DMS53 treated with DMSO at 0.1 percent for 48 hours (cell line): ENCODE results near the gene CTDSPL2.
A peak's percentile ranks its signal among the peaks of the same experiment; 100 is the strongest.
"Not testable (repeated sequence)": the region's sequence is repeated elsewhere in the genome, so short reads cannot be mapped to it uniquely, and the experiment has no call there.

ENCODE experiments used
- DNase-seq: peaks from one replicate; lab custom pipeline; 2025; ENCODE audit not compliant: unreplicated experiment; lab: John Stamatoyannopoulos, UW

CTDSPL2 gene

DNA sequence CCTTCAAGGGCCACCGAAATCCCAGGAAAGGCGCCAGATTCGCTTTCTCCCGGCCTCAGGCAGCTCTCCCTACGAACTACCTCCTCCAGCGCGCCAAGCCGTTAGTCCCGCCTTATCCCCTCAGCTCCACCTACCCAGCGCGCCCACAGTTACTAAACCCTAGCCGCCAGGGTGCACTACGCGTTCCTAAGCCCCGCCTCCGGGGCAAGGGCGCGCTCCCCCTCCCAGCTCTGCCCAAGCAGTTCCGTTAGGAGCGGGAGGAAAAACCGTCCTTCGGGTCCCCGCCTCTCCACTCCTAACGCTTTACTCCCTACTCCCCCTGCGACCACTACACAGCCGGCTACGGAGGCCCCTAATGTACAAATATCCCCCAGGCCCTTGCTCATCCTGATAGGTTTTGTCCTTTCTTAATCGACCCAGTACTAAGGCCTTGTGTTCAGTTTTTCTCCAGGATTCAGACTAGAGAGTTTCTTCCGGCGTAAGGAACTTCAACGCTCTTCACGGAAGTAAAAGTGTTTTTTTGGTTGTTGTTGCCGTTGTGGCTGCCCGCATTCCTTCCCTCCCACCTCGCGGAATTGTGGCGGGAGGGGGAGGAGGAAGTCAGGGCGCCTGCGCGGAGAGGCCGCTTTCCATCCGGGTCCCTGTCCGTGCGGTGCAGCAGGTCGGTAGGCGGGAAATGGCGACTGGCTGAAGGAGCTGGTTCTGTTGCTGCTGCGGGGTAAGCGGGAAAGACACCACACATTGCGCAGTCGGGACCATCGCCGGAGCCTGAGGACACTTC lies at the start of gene CTDSPL2:
Gene CTDSPL2, plus strand, starts transcription at position 655 of the 781 bp plus-strand sequence. CDS start 31,386 bp downstream, outside the sequence.
- DNase-seq: peak; percentile 96

DNA sequence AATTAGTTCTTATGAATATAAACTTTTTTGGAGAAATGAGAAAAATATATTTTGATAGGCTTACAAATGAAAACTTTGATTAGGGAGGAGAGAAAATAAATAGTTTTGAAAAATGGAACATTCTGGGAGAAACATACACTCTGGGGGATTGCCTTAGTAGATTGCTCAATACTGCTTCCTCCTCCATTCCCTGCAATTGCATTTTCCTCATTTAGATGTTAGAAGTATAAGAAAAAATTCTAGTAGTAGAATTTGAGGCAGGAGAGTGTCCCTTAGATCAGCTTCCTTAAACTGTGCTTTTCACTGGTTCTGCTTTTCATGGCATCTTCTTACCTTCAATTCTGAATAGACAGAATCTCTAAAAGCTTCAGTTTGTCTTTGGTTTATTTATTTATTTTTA lies 46.2 kb upstream of the CTDSPL2 start:
- no peak for DNase-seq

DNA sequence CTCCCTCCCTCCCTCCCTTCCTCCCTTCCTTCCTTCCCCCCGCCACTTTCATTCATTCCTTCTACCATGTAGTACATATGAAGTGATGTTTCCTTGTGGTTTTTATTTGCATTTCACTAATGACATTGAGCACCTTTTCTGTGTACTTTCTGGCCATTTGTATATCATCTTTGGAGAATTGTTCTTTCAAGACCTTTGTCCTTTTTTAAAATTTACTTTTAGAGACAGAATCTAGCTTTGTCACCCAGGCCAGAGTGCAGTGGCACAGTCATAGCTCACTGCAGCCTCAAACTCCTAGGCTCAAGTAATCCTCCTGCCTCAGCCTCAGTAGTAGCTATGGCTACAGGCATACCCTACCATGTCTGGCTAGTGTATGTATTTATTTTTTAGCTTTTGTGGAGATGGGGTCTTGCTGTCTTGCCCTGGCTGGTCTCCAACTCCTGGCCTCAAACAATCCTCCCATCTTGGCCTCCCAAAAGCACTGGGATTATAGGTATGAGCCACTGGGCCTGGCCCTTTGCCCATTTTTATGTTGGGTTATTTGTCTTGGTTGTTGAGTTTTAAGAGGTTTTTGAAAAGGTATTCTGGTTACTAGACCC lies 42.0 kb upstream of the CTDSPL2 start:
- DNase-seq: no peak

- no peak for DNase-seq
Observed at GRCh38 chr15:44394062-44394461, 33.4 kb upstream of the CTDSPL2 start.

GRCh38 chr15:44394562-44394961 lies 32.9 kb upstream of the CTDSPL2 start:
- DNase-seq: no peak

- DNase-seq: no peak
Observed at GRCh38 chr15:44397869-44398268, 29.6 kb upstream of the CTDSPL2 start.

DNA sequence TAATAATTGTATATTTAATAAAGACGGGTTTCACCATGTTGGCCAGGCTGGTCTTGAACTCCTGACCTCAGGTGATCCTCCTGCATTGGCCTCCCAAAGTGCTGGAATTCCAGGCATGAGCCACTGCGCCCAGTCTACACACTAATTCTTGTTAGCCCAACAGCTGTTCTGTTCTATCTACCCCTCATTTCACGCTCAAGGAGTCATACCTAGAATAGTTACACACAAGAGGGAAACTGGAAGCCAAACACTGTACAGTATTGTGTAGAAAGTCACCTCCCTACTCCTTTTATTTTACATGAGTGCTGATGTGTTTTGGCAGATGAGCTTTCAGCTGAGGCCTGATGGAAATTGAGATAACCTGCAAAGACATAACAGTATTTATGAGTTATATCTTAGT lies 13.4 kb upstream of the CTDSPL2 start:
- DNase-seq: no peak

GRCh38 chr15:44427756-44428724 lies 611 bp downstream of the CTDSPL2 start:
- DNase-seq: peak; percentile 44

GRCh38 chr15:44435893-44436667 lies 8.7 kb downstream of the CTDSPL2 start:
- no peak for DNase-seq

DNA sequence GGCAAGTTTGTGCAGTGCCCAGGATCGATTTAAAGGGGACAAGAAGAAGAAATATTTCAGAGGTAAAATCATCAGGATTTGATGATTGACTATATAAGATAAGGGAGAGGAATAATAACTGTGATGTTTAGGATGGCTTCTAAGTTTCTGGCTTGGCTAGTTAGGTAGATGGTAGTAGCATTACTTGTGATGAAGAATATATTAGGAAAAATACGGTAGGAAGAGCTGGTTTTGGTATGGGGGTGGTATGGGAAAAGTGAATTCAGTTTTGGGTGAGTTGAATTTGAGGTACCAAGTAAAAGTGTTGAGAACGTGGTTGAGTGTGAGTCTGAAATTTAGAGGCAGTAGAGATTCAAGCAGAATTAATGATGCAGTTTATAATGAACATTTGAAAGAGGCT lies 11.0 kb downstream of the CTDSPL2 start:
- DNase-seq: no peak

- DNase-seq: no peak
Observed at GRCh38 chr15:44441095-44441501, 13.7 kb downstream of the CTDSPL2 start.

GRCh38 chr15:44443515-44443914 lies 16.1 kb downstream of the CTDSPL2 start:
- no peak for DNase-seq

DNA sequence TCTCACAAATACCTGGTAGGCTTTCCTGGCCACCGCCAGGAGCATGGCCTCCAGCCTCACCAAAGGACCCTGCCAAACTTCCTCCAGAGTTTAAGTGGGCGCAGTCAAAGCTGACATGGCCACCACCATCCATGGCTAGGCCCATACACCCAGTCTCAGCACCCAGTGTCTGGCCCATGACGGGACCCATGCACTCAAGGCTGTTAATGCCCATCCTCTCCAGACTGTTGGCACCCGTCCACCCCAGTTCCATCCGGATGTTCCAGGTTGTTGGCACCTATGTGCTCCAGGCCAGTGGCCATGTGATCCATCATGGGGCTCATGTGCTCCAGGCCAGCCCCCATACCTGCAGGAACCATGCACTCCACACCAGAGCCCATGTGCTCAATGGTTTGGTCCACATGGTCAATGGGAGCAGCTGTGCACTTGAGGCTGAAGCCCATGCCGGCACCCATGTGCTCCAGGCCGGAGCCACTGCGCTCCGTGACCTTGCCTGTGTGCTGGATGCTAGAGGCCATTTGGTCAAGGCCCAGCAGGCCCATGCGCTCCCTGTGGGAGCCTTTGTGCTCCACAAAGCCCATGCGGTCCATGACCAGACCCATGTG lies 20.4 kb downstream of the CTDSPL2 start:
- DNase-seq: no peak

GRCh38 chr15:44450172-44450571 lies 22.7 kb downstream of the CTDSPL2 start:
- no peak for DNase-seq

GRCh38 chr15:44453578-44454283 lies 26.3 kb downstream of the CTDSPL2 start:
- not testable (repeated sequence) for DNase-seq

- DNase-seq: no peak
Observed at GRCh38 chr15:44458429-44458828, 31.0 kb downstream of the CTDSPL2 start.

- DNase-seq: no peak
Observed at GRCh38 chr15:44468709-44469385, 41.4 kb downstream of the CTDSPL2 start.

GRCh38 chr15:44471885-44472455 lies 44.5 kb downstream of the CTDSPL2 start:
- DNase-seq: no peak

- DNase-seq: no peak
Observed at GRCh38 chr15:44479343-44479742, 51.9 kb downstream of the CTDSPL2 start.
